Subcutaneous adipose tissue (tissue), 4 donors: ENCODE measurements around the gene BPIFA1. TPM values are rescaled to one million over a fixed set of nuclear protein-coding genes. Genes with fewer than 3 reads are reported as not detected.

Source experiments
- CTCF ChIP-seq: fragments of 450-650 bp; IDR thresholded peaks from one replicate; pipeline ENCODE4 v1.5.1; 2016; ENCODE audit warnings: low read depth, mild to moderate bottlenecking, control low read depth, antibody characterized with exemption, moderate library complexity
- total RNA-seq, 4 donors: library from RNA; depleted of rRNA; stranded (reverse); fragments of >200 nt; gene quantifications; one replicate each; pipeline ENCODE4 v1.1.0, GENCODE V29; 2016

The BPIFA1 gene
- total RNA-seq, 4 donors from 2014 or later, result not detected

- TF ChIP-seq CTCF, result no peak
These were observed 6.0 kb upstream of the BPIFA1 start for GRCh38 chr20:33229843-33230242.

- TF ChIP-seq CTCF, result no peak
These were observed 4.6 kb upstream of the BPIFA1 start for GRCh38 chr20:33231237-33231636.

- TF ChIP-seq CTCF, result no peak
These were observed 3.2 kb upstream of the BPIFA1 start for GRCh38 chr20:33232486-33233072.

GRCh38 chr20:33233129-33233774 is 2.5 kb upstream of the BPIFA1 start:
- TF ChIP-seq CTCF, result no peak

GRCh38 chr20:33234050-33234449 is 1.7 kb upstream of the BPIFA1 start:
- TF ChIP-seq CTCF, result no peak

- no peak for TF ChIP-seq CTCF
These were observed 555 bp downstream of the BPIFA1 start for GRCh38 chr20:33236351-33236750.

- no peak for TF ChIP-seq CTCF
These were observed 2.2 kb downstream of the BPIFA1 start for GRCh38 chr20:33237989-33238388.
